Measurements from ENCODE around the gene MERTK.

MERTK gene

GRCh38 chr2:112000399-112001135 is 102.2 kb downstream of the MERTK start:
- TF ChIP-seq, protein P1, sequence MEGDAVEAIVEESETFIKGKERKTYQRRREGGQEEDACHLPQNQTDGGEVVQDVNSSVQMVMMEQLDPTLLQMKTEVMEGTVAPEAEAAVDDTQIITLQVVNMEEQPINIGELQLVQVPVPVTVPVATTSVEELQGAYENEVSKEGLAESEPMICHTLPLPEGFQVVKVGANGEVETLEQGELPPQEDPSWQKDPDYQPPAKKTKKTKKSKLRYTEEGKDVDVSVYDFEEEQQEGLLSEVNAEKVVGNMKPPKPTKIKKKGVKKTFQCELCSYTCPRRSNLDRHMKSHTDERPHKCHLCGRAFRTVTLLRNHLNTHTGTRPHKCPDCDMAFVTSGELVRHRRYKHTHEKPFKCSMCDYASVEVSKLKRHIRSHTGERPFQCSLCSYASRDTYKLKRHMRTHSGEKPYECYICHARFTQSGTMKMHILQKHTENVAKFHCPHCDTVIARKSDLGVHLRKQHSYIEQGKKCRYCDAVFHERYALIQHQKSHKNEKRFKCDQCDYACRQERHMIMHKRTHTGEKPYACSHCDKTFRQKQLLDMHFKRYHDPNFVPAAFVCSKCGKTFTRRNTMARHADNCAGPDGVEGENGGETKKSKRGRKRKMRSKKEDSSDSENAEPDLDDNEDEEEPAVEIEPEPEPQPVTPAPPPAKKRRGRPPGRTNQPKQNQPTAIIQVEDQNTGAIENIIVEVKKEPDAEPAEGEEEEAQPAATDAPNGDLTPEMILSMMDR (IDR thresholded peaks at IDR 0.05; ENCODE audit: low read depth, low read length), result no peak
- H3K4me3 ChIP-seq (replicated peaks in 1 of 2; ENCODE audit: low read depth in 2 of 2, low read length in 2 of 2), result no peak overlapping the region
- DNase-seq (ENCODE audit: low read depth in 2 of 2), result no peak

DNA sequence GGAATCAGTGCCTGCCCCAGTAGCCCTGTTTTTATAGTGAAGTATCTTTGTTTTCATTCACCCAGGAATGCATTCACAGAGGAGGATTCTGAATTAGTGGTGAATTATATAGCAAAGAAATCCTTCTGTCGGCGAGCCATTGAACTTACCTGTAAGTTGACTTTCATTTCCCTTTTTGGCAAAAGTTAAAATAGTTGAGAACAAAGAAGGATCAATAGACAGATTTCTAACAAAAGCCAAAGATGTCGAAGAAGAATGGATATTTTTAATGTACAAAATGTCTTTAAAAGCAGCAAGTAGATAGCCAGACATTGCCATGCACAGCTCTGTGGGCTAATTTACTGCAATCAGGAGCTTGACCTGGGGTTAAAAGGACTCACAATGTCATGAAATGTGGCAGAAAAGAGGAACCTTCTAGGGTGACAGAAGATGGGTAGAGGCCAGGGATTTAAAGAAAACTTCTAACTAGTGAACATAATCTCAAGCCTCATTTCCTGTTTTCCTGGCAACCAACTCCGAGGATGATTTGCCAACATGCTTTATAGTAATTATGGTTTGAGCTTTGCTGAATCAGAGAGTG is 102.8 kb downstream of the MERTK start:
- H3K4me3 ChIP-seq (replicated peaks in 1 of 2; ENCODE audit: low read depth in 2 of 2, low read length in 2 of 2), result no peak overlapping the region
- DNase-seq (ENCODE audit: low read depth in 2 of 2), result peak; percentile 12 to 53

DNA sequence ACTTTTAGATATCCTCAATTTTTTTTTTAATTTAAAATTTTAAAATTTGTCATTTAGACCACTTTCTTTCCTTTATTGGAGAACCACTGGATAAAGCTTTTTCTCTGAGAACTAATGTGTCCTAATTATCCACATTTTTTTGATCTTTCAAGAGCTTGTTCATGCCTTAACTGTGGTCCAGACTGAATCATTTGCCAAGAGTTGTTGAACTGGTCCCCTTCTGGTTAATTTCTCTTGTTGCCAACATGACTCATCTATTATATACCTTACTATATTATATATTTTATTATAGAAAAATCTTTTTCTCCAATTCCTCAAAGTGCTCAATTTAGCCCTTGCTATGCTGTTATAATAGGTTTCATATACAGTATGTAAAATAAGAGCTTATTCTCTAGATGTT is 103.5 kb downstream of the MERTK start:
- no peak overlapping the region for H3K4me3 ChIP-seq (replicated peaks in 1 of 2; ENCODE audit: low read depth in 2 of 2, low read length in 2 of 2)
- TF ChIP-seq, protein P1 (IDR thresholded peaks at IDR 0.05; ENCODE audit: low read depth, low read length), result no peak
- peak in 1 of 2 donors; percentile 16 for DNase-seq (ENCODE audit: low read depth in 2 of 2)

More for the DNA sequence above, 102.8 kb downstream of the MERTK start:
- TF ChIP-seq, protein P1 (IDR thresholded peaks at IDR 0.05; ENCODE audit: low read depth, low read length), result no peak

DNA sequence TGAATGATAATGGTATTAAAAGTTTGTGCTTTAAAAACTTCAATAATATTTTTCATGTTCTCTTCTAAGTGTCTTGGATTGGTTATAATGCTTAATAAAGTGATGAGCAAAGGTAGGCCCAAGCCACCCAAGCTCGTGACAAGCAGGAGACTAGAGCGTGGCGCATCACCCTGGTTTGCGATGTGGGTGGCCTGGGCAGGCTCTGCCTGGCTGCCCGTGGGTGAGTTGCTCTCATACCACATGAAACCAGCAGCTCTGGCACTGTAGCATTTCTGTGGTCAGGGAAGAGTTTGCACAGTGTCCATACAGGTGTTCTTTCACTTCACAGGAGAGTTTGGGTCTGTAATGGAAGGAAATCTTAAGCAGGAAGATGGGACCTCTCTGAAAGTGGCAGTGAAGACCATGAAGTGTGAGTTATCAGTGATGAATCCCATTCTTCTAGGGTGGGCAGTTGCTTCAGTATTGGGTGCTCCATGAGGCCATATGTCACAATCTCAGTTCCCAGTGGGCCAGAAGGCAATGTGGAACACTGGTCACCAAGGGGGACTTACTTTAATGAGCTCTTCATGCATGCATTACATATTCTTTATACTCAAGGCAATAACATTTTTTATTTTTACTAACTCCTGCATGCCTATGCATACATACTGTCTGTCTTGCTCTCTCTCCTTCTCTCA is 105.3 kb downstream of the MERTK start:
- TF ChIP-seq, protein P1 (IDR thresholded peaks at IDR 0.05; ENCODE audit: low read depth, low read length), result no peak
- DNase-seq (ENCODE audit: low read depth in 2 of 2), result no peak
- no peak overlapping the region for H3K4me3 ChIP-seq (replicated peaks in 1 of 2; ENCODE audit: low read depth in 2 of 2, low read length in 2 of 2)

DNA sequence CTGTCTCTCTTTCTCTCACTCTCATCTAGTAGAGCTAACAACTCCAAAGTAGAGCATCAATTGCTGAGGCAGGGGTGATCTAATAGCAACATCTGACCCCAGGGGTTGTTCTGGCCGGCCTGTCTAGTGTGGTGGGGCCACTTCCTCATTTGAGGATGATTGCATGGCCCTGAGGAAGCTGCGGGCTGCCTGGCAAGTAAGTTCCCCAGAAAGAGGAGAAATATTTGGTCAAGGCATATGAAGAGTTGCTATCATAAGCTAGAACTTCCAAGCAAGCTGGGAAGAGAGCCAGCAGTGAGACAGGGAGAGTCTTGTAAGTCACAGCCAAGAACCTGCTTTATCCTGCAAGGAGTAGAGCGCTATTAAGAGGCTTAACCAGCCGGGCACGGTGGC is 105.8 kb downstream of the MERTK start:
- no peak overlapping the region for H3K4me3 ChIP-seq (replicated peaks in 1 of 2; ENCODE audit: low read depth in 2 of 2, low read length in 2 of 2)
- DNase-seq (ENCODE audit: low read depth in 2 of 2), result peak in 1 of 2 donors; percentile 71
- TF ChIP-seq, protein P1 (IDR thresholded peaks at IDR 0.05; ENCODE audit: low read depth, low read length), result no peak

DNA sequence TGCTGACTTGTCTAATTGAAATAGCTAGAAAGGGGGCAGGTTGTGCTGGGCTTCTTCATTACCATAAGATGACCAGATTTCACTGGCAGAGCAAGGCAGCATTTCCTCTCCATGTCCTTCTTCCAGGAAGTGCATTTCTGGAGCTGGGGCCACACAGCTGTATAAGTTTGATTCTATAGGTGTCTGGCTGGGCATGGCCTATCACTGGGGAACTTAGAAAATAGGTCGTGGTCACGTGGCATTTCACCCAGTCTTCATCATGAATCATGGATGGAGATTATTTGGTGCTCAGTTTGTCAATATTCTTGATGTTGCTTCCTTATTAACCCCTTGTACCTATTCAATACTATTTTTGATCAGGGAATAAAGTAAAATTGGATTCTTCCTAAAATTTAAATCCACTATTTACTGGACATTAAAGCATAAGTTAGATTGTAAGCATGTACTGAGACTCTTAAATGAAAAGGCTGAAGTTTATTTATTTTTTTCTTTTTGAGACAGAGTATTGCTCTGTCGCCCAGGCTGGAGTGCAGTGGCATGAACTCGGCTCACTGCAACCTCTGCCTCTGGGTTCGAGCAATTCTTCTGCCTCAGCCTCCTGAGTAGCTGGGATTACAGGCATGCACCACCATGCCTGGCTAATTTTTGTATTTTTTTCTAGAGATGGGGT is 107.1 kb downstream of the MERTK start:
- no peak overlapping the region for H3K4me3 ChIP-seq (replicated peaks in 1 of 2; ENCODE audit: low read depth in 2 of 2, low read length in 2 of 2)
- TF ChIP-seq, protein P1 (IDR thresholded peaks at IDR 0.05; ENCODE audit: low read depth, low read length), result no peak
- peak in 1 of 2 donors; percentile 48 for DNase-seq (ENCODE audit: low read depth in 2 of 2)
